OCI-LY1 (cell line): ENCODE measurements around the gene TCL1A.

Source experiments
- H2AFZ ChIP-seq: fragments of 200-600 bp; sonication (generic), shearing (Covaris generic); 2 replicates; pipeline ENCODE4 v1.6.0; 2014; ENCODE audit warnings: antibody characterized with exemption, mild to moderate bottlenecking, low read length
- H3F3A ChIP-seq: fragments of 200-600 bp; sonication (generic), shearing (Covaris generic); 2 replicates; pipeline ENCODE4 v1.6.0; 2014; ENCODE audit warnings: mild to moderate bottlenecking, antibody characterized with exemption, low read length, moderate library complexity; ENCODE audit not compliant: insufficient read depth
- H3K27ac ChIP-seq: fragments of 200-600 bp; sonication (generic); 2 replicates; pipeline ENCODE4 v1.5.1; 2014; ENCODE audit warnings: low read length, mixed run types, mild to moderate bottlenecking, low read depth; ENCODE audit not compliant: poor library complexity, severe bottlenecking
- H3K27me3 ChIP-seq: fragments of 200-600 bp; sonication (generic); 2 replicates; pipeline ENCODE4 v1.6.0; 2014; ENCODE audit warnings: antibody characterized with exemption, mild to moderate bottlenecking, low read length, moderate library complexity; ENCODE audit not compliant: insufficient read depth
- H3K36me3 ChIP-seq: fragments of 200-600 bp; sonication (generic); 2 replicates; pipeline ENCODE4 v1.6.1; 2014; ENCODE audit warnings: mild to moderate bottlenecking, antibody characterized with exemption, low read length, moderate library complexity, mixed read lengths; ENCODE audit not compliant: insufficient read depth
- H3K4me1 ChIP-seq: fragments of 200-600 bp; sonication (generic); 2 replicates; pipeline ENCODE4 v1.5.1; 2014; ENCODE audit warnings: mild to moderate bottlenecking, low read length, moderate library complexity; ENCODE audit not compliant: insufficient read depth, severe bottlenecking
- H3K4me2 ChIP-seq: fragments of 200-600 bp; sonication (generic), shearing (Covaris generic); 2 replicates; pipeline ENCODE4 v1.6.1; 2014; ENCODE audit warnings: low read length
- H3K4me3 ChIP-seq: fragments of 200-600 bp; sonication (generic); 2 replicates; pipeline ENCODE4 v1.5.1; 2014; ENCODE audit warnings: low read length, low read depth, mild to moderate bottlenecking, mixed read lengths; ENCODE audit not compliant: poor library complexity, severe bottlenecking
- H3K79me2 ChIP-seq: fragments of 200-600 bp; shearing (Covaris generic); 2 replicates; pipeline ENCODE4 v1.6.1; 2016; ENCODE audit warnings: mixed run types, low read length, mixed read lengths; ENCODE audit not compliant: insufficient read depth
- H3K9ac ChIP-seq: fragments of 200-600 bp; sonication (generic), shearing (Covaris generic); 2 replicates; pipeline ENCODE4 v1.6.1; 2014; ENCODE audit warnings: mild to moderate bottlenecking, low read length, mixed read lengths
- H3K9me2 ChIP-seq: fragments of 200-600 bp; sonication (generic), shearing (Covaris generic); 2 replicates; pipeline ENCODE4 v1.6.1; 2014; ENCODE audit warnings: low read depth, mild to moderate bottlenecking, low read length, mixed read lengths
- H3K9me3 ChIP-seq: fragments of 200-600 bp; shearing (Covaris generic); 2 replicates; pipeline ENCODE4 v1.6.1; 2014; ENCODE audit warnings: low read length, mixed read lengths
- H4K20me1 ChIP-seq: fragments of 200-600 bp; sonication (generic), shearing (Covaris generic); 2 replicates; pipeline ENCODE4 v1.6.0; 2016; ENCODE audit warnings: mild to moderate bottlenecking, low read length; ENCODE audit not compliant: insufficient read depth
- CTCF ChIP-seq: fragments of 200-600 bp; sonication (generic), shearing (Covaris generic); IDR thresholded peaks from 2 replicates; pipeline ENCODE4 v1.5.1; 2017; ENCODE audit warnings: mild to moderate bottlenecking, antibody characterized with exemption, low read length, moderate library complexity, mixed read lengths
- EZH2 ChIP-seq: fragments of 200-600 bp; sonication (generic), shearing (Covaris generic); IDR thresholded peaks from 2 replicates; pipeline ENCODE4 v1.8.0; 2017; ENCODE audit warnings: borderline replicate concordance, mixed run types, mild to moderate bottlenecking, antibody characterized with exemption, low read length, moderate library complexity, mixed read lengths

The TCL1A gene

DNA sequence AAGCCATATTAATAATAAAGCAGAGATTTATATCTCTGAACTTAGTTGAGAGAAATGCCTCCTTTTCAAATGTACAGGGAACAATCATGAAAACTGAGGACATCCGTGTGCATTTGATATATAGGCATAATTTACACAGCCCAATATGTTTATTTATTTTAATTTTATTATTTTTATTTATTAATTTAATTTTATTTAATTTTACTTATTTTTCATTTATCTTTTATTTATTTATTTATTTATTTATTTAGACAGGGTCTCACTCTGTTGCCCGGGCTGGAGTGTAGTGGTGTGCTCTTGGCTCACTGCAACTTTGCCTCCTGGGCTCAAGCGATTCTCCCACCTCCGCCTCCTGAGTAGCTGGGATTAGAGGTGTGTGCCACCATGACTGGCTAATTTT, 8.4 kb downstream of the TCL1A start:
- Histone ChIP-seq H3K27me3 (no peaks in the 10 kb centered on the region), H3K9ac (peak overlapping the region; percentile 11; the same call in 1 of the 2 replicates), H3K4me2 (peak overlapping the region; percentile 56; the same call in 1 of the 2 replicates), H3K27ac (peak overlapping the region; percentile 97), H3K9me2 (no peaks in the 10 kb centered on the region), H2AFZ (no peak overlapping the region), H3K4me3 (no peak overlapping the region), H3K79me2 (no peaks in the 10 kb centered on the region), H3F3A (peaks cover 16% of the 10 kb centered on the region; the same call in 1 of the 2 replicates), H3K4me1 (peaks cover 93% of the 10 kb centered on the region), H4K20me1 (no peaks in the 10 kb centered on the region), H3K9me3 (no peaks in the 10 kb centered on the region), H3K36me3 (peaks cover 21% of the 10 kb centered on the region)
- TF ChIP-seq CTCF (no peak), EZH2 (no peak)

- Histone ChIP-seq H3K4me3 (no peak overlapping the region), H3K9me3 (no peaks in the 10 kb centered on the region), H2AFZ (no peak overlapping the region), H3K4me1 (peaks cover 93% of the 10 kb centered on the region), H3K4me2 (peak overlapping the region; percentile 56), H3K9ac (peak overlapping the region; percentile 40), H3K36me3 (peaks cover 4% of the 10 kb centered on the region; the same call in 1 of the 2 replicates), H4K20me1 (no peaks in the 10 kb centered on the region), H3K27me3 (no peaks in the 10 kb centered on the region), H3K27ac (peak overlapping the region; percentile 97), H3K79me2 (no peaks in the 10 kb centered on the region), H3F3A (peaks cover 26% of the 10 kb centered on the region; the same call in 1 of the 2 replicates), H3K9me2 (no peaks in the 10 kb centered on the region)
- no peak for TF ChIP-seq CTCF
- no peak for TF ChIP-seq EZH2
Observed at GRCh38 chr14:95703805-95704204, 10.1 kb downstream of the TCL1A start.

GRCh38 chr14:95703341-95703740, 10.6 kb downstream of the TCL1A start:
- no peaks in the 10 kb centered on the region for H3K9me2 ChIP-seq
- peak overlapping the region; percentile 97 for H3K27ac ChIP-seq
- no peak overlapping the region for H2AFZ ChIP-seq
- no peaks in the 10 kb centered on the region for H3K27me3 ChIP-seq
- H3K36me3 ChIP-seq: peaks cover under 1% of the 10 kb centered on the region; the same call in 1 of the 2 replicates
- H3K9me3 ChIP-seq: no peaks in the 10 kb centered on the region
- no peaks in the 10 kb centered on the region for H3K79me2 ChIP-seq
- peak overlapping the region; percentile 56; the same call in 1 of the 2 replicates for H3K4me2 ChIP-seq
- peak overlapping the region; percentile 40; the same call in 1 of the 2 replicates for H3K9ac ChIP-seq
- H3F3A ChIP-seq: peaks cover 23% of the 10 kb centered on the region; the same call in 1 of the 2 replicates
- no peak overlapping the region for H3K4me3 ChIP-seq
- no peak for TF ChIP-seq EZH2
- no peak for TF ChIP-seq CTCF
- H3K4me1 ChIP-seq: peaks cover 94% of the 10 kb centered on the region
- no peaks in the 10 kb centered on the region for H4K20me1 ChIP-seq
